Esophagus squamous epithelium (tissue), 5 donors: ENCODE results near the gene MOGAT3. TPM values are rescaled to one million over a fixed set of nuclear protein-coding genes. Genes with fewer than 3 reads are reported as not detected.

Source experiments
- DNase-seq: peaks from one replicate; lab custom pipeline; 2025; lab: John Stamatoyannopoulos, UW
- H3K27ac ChIP-seq, 4 donors: fragments of 200-600 bp; sonication (generic); one replicate each; pipeline ENCODE4 v1.5.1; 2016 to 2019; ENCODE audit warnings: mild to moderate bottlenecking in 1 of 4
- H3K27me3 ChIP-seq, 4 donors: fragments of 200-600 bp; sonication (generic); 1 replicate in 3 of 4; 2 replicates in 1 of 4; pipeline versions ENCODE4 v1.5.1 to v1.6.0; 2017 to 2021; ENCODE audit warnings: antibody characterized with exemption in 1 of 4
- H3K36me3 ChIP-seq, 3 donors: fragments of 200-600 bp; sonication (generic); one replicate each; pipeline ENCODE4 v1.5.1; 2016 to 2019
- H3K4me1 ChIP-seq, 3 donors: fragments of 200-600 bp; sonication (generic); one replicate each; pipeline ENCODE4 v1.5.1; 2017 to 2019
- H3K4me3 ChIP-seq, 4 donors: fragments of 200-600 bp; sonication (generic); 1 replicate in 3 of 4; 2 replicates in 1 of 4; pipeline ENCODE4 v1.5.1; 2016 to 2019; ENCODE audit warnings: mild to moderate bottlenecking in 2 of 4, moderate library complexity in 1 of 4
- H3K9me3 ChIP-seq, 3 donors: fragments of 200-600 bp; sonication (generic); one replicate each; pipeline ENCODE4 v1.5.1; 2016 to 2019
- POLR2A ChIP-seq, 4 donors: fragments of 450-650 bp; IDR thresholded peaks; one replicate each; pipeline ENCODE4 v1.6.1; 2017; ENCODE audit warnings: antibody characterized with exemption in 4 of 4, mild to moderate bottlenecking in 4 of 4, moderate library complexity in 3 of 4
- WGBS, 2 donors: methylation state at CpG; one replicate each; pipeline ENCODE4 v1.1.5; 2018; 5-methylcytosine and 5-hydroxymethylcytosine counted together
- intact Hi-C: fragments of 100-400 bp; cut with DNase I; formaldehyde crosslinking; loops from one replicate; pipeline ENCODE4 v1.15.0; 2022
- total RNA-seq, 4 donors: library from RNA; depleted of rRNA; stranded (reverse); fragments of >200 nt; gene quantifications; one replicate each; pipeline ENCODE4 v1.1.0, GENCODE V29; 2016
- TF ChIP-seq, protein P1 (sequence below), 6 experiments: fragments of 450-650 bp in 4 of 6; fragments of 200-600 bp in 2 of 6; sonication (generic) in 2 of 6; IDR thresholded peaks; one replicate each; pipeline ENCODE4 v1.5.1; 2016 to 2019; ENCODE audit warnings: antibody characterized with exemption in 6 of 6, mild to moderate bottlenecking in 4 of 6, moderate library complexity in 4 of 6
- donor health status: DM: yes; HTN: yes; CAD: no.

Gene MOGAT3
- total RNA-seq, 4 donors from 2014 or later = not detected

DNA sequence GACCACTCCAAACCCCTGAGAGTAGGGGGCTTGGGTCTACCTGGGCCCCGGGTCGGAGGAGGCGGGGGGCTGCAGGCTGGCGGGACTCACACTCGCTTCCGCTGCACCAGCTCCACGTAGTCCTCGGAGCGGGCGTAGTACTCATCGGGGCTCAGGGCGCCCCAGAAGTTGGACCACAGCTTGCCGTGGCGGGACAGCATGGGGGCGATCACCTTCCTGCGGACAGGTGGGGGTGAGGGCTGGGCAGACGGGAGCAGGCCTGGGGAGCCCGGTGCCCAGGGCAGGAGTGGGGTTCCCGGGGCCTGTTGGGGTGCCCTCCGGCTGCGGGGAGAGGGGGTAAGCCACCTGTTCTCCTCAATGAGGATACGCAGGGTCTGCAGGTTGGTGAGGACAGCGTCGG, 10.7 kb upstream of the MOGAT3 start:
- Histone ChIP-seq H3K4me1 (peaks cover 6 to 14% (median 8%) of the 10 kb centered on the region in 3 donors), H3K36me3 (peaks cover 0 to 89% (median 9%) of the 10 kb centered on the region in 3 donors), H3K4me3 (no peak overlapping the region), H3K9me3 (no peaks in the 10 kb centered on the region), H3K27me3 (no peaks in the 10 kb centered on the region), H3K27ac (no peak overlapping the region)
- TF ChIP-seq, protein P1, sequence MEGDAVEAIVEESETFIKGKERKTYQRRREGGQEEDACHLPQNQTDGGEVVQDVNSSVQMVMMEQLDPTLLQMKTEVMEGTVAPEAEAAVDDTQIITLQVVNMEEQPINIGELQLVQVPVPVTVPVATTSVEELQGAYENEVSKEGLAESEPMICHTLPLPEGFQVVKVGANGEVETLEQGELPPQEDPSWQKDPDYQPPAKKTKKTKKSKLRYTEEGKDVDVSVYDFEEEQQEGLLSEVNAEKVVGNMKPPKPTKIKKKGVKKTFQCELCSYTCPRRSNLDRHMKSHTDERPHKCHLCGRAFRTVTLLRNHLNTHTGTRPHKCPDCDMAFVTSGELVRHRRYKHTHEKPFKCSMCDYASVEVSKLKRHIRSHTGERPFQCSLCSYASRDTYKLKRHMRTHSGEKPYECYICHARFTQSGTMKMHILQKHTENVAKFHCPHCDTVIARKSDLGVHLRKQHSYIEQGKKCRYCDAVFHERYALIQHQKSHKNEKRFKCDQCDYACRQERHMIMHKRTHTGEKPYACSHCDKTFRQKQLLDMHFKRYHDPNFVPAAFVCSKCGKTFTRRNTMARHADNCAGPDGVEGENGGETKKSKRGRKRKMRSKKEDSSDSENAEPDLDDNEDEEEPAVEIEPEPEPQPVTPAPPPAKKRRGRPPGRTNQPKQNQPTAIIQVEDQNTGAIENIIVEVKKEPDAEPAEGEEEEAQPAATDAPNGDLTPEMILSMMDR (IDR thresholded peaks at IDR 0.05) = no peak
- TF ChIP-seq POLR2A (IDR thresholded peaks at IDR 0.05) = no peak
- DNase-seq = no peak
- intact Hi-C loops = no loop called here
- 96% methylated on average over 5 of the region's 24 CpGs; no CpG with 5 or more reads in 1 of the 2 donors for WGBS, 2 donors

DNA sequence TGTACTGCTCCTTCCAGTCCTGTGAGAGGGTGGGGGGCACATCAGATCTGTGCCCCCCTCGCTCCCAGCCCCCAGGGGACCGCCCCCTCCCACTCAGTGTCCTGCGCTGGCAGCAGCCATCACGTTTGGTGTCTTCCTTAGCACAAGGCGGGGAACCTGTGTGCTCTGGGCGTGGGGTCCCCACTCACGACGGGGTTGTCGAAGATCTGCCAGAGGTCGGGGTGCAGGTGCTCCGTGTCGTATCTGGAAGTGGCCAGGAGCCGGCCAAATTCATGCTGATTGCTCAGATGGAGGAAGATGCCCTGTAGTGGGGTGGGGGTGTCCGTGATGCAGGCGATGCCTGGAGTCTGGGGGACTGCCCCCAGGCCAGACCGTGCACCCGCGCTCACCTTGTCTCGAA, 9.3 kb upstream of the MOGAT3 start:
- WGBS, 2 donors = 95% methylated on average over 4 of the region's 19 CpGs; no CpG with 5 or more reads in 1 of the 2 donors
- Histone ChIP-seq H3K27me3 (no peaks in the 10 kb centered on the region), H3K4me1 (peaks cover 0 to under 1% (median 0%) of the 10 kb centered on the region in 3 donors), H3K9me3 (no peaks in the 10 kb centered on the region), H3K4me3 (no peak overlapping the region), H3K36me3 (peaks cover 0 to 87% (median 9%) of the 10 kb centered on the region in 3 donors), H3K27ac (no peak overlapping the region)
- intact Hi-C loops = no loop called here
- no peak for TF ChIP-seq POLR2A (IDR thresholded peaks at IDR 0.05)
- TF ChIP-seq, protein P1 (IDR thresholded peaks at IDR 0.05) = no peak
- DNase-seq = no peak

DNA sequence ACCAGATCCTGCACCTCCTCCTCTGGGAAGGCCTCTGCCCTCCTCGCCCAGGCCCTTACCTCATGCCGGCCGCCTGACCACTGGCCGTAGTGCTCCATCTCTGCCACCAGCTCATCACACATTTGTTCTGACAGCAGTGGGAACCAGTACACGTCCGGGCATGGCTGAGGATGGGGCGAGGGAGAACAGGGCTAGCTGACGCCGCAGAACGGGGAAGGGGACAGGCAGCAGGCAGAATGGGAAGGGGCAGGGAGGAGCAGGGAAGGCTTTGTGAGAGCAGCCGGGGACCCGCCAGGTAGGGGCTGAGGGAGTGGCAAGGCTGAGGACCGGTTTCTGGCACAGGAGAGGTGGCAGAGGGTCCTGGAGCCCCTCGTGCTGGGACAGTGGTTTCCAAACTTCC, 8.0 kb upstream of the MOGAT3 start:
- peaks cover 0 to 75% (median 9%) of the 10 kb centered on the region in 3 donors for H3K36me3 ChIP-seq

DNA sequence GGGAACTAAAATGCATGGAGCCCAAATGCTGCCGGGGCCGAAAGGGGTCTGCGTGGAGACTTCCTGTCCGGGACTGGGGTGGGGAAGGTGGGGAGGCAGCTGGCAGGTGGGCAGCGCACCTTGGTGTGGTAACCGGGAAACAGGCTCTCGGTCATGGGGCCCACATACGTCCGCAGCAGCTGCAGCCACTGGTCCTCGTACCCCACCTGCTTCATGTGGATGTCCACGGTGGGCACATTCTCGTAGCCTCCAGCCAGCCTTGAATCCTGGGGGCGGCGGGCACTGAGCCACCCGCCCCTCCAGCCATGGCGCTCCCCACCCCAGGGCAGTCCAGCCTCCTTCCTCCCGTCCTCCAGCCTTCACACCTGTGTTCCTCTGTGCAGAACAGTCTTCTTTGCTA, 6.6 kb upstream of the MOGAT3 start:
- DNase-seq = no peak
- no peaks in the 10 kb centered on the region for H3K4me1 ChIP-seq
- peaks cover 0 to 62% (median 9%) of the 10 kb centered on the region in 3 donors for H3K36me3 ChIP-seq
- intact Hi-C loops = no loop called here
- H3K4me3 ChIP-seq = no peak overlapping the region
- no peaks in the 10 kb centered on the region for H3K9me3 ChIP-seq
- peaks cover 0 to 22% (median 3%) of the 10 kb centered on the region in 4 donors for H3K27me3 ChIP-seq
- 89 to 90% methylated on average over 9 to 16 of the region's 17 CpGs for WGBS, 2 donors
- TF ChIP-seq POLR2A (IDR thresholded peaks at IDR 0.05) = no peak
- TF ChIP-seq, protein P1 (IDR thresholded peaks at IDR 0.05) = no peak
- H3K27ac ChIP-seq = no peak overlapping the region

More for the DNA sequence above, 8.0 kb upstream of the MOGAT3 start:
- WGBS, 2 donors = 87% methylated on average over 8 to 9 of the region's 14 CpGs
- no peak overlapping the region for H3K4me3 ChIP-seq
- DNase-seq = no peak
- peaks cover 0 to 9% (median 0%) of the 10 kb centered on the region in 4 donors for H3K27me3 ChIP-seq
- no peak overlapping the region for H3K27ac ChIP-seq
- TF ChIP-seq, protein P1 (IDR thresholded peaks at IDR 0.05) = no peak
- TF ChIP-seq POLR2A (IDR thresholded peaks at IDR 0.05) = no peak
- H3K9me3 ChIP-seq = no peaks in the 10 kb centered on the region
- intact Hi-C loops = no loop called here
- no peaks in the 10 kb centered on the region for H3K4me1 ChIP-seq

DNA sequence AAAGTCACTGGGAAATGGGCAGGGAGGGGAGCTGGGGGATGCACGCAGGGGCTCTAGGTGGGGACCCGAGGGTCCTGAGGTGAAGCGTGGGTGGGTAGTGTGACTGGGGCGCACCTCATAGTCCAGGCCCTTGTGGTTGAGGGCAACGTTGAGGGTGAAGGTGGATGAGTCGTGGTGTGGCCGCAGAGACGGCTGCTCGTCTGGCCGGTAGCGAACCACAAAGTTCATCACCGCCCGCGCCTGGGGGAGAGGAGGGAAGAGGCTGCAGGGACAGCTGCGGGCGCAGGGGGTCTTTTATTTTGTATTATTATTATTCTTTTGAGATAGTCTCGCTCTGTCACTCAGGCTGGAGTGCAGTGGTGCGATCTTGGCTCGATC, 5.8 kb upstream of the MOGAT3 start:
- Histone ChIP-seq H3K4me3 (no peak overlapping the region), H3K4me1 (peaks cover 5 to 8% (median 7%) of the 10 kb centered on the region in 3 donors), H3K27me3 (peaks cover 0 to 30% (median 10%) of the 10 kb centered on the region in 4 donors), H3K27ac (no peak overlapping the region), H3K9me3 (no peaks in the 10 kb centered on the region), H3K36me3 (peaks cover 0 to 54% (median 9%) of the 10 kb centered on the region in 3 donors)
- TF ChIP-seq, protein P1 (IDR thresholded peaks at IDR 0.05) = no peak
- TF ChIP-seq POLR2A (IDR thresholded peaks at IDR 0.05) = no peak
- no peak for DNase-seq
- intact Hi-C loops = no loop called here
- 85 to 87% methylated on average over 19 of the region's 19 CpGs for WGBS, 2 donors
